ENCODE results near the gene OR2C3. TPM values are rescaled to one million over a fixed set of nuclear protein-coding genes. Genes with fewer than 3 reads are reported as not detected.
A peak's percentile ranks its signal among the peaks of the same experiment; 100 is the strongest.
"Not testable (repeated sequence)": the region's sequence is repeated elsewhere in the genome, so short reads cannot be mapped to it uniquely, and the experiment has no call there.

The OR2C3 gene
- total RNA-seq, 2 donors from 2014 or later = not detected

- Histone ChIP-seq H3K27me3 (no peaks in the 10 kb centered on the region), H3K27ac (no peak overlapping the region), H3K4me3 (no peak overlapping the region), H3K9me3 (no peaks in the 10 kb centered on the region), H3K36me3 (no peaks in the 10 kb centered on the region), H3K4me1 (no peaks in the 10 kb centered on the region)
- DNase-seq (ENCODE audit: low spot score) = no peak
- TF ChIP-seq, protein P1, sequence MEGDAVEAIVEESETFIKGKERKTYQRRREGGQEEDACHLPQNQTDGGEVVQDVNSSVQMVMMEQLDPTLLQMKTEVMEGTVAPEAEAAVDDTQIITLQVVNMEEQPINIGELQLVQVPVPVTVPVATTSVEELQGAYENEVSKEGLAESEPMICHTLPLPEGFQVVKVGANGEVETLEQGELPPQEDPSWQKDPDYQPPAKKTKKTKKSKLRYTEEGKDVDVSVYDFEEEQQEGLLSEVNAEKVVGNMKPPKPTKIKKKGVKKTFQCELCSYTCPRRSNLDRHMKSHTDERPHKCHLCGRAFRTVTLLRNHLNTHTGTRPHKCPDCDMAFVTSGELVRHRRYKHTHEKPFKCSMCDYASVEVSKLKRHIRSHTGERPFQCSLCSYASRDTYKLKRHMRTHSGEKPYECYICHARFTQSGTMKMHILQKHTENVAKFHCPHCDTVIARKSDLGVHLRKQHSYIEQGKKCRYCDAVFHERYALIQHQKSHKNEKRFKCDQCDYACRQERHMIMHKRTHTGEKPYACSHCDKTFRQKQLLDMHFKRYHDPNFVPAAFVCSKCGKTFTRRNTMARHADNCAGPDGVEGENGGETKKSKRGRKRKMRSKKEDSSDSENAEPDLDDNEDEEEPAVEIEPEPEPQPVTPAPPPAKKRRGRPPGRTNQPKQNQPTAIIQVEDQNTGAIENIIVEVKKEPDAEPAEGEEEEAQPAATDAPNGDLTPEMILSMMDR (IDR thresholded peaks at IDR 0.05) = peak in 1 of 2 donors; percentile 59
Observed at GRCh38 chr1:247487057-247487456, 49.2 kb downstream of the OR2C3 start.

DNA sequence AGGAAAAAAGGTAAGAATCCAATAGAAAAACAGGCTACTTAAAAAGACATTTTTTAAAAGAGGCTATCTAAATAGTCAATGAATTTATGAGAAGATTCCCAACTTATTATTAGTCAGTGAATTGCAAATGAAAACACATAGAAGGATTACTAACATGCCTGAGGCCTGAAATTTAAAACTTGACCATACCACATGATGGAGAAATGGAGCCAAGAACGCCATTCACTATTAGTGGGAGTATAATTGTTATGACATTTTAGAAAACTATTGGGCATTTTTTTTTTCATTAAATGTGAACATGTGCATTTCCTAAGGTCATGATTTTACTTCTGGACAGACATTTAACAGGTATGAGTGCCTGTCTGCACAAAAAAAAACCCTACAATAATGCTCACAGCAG is 53.5 kb downstream of the OR2C3 start:
- no peaks in the 10 kb centered on the region for H3K9me3 ChIP-seq
- no peak overlapping the region for H3K4me3 ChIP-seq
- no peak for DNase-seq (ENCODE audit: low spot score)
- TF ChIP-seq, protein P1 (IDR thresholded peaks at IDR 0.05) = no peak
- H3K36me3 ChIP-seq = no peaks in the 10 kb centered on the region
- H3K4me1 ChIP-seq = no peaks in the 10 kb centered on the region
- no peak overlapping the region for H3K27ac ChIP-seq
- H3K27me3 ChIP-seq = no peaks in the 10 kb centered on the region

- H3K27ac ChIP-seq; H3K4me3 ChIP-seq; DNase-seq (ENCODE audit: low spot score); H3K4me1 ChIP-seq; H3K27me3 ChIP-seq; H3K36me3 ChIP-seq: not testable (repeated sequence)
- H3K9me3 ChIP-seq = peaks cover 0 to 13% of the 10 kb centered on the region in 2 donors
Observed at GRCh38 chr1:247476328-247477058, 59.7 kb downstream of the OR2C3 start.

GRCh38 chr1:247475793-247476192 is 60.4 kb downstream of the OR2C3 start:
- TF ChIP-seq, protein P1 (IDR thresholded peaks at IDR 0.05) = no peak
- Histone ChIP-seq H3K4me1 (no peaks in the 10 kb centered on the region), H3K9me3 (peaks cover 0 to 13% of the 10 kb centered on the region in 2 donors), H3K27me3 (no peaks in the 10 kb centered on the region), H3K36me3 (no peaks in the 10 kb centered on the region), H3K27ac (no peak overlapping the region), H3K4me3 (no peak overlapping the region)
- no peak for DNase-seq (ENCODE audit: low spot score)

Other genes with a start within 250 kb of the OR2C3 start
- gene ZNF496, start 204.6 kb downstream of the OR2C3 start, total RNA-seq = 10 to 100 TPM; 19.4 to 32.6 TPM
- 1 to 10 TPM; 1.0 to 1.3 TPM for gene NLRP3, start 120.3 kb downstream of the OR2C3 start, total RNA-seq
- gene OR2B11, start 78.3 kb downstream of the OR2C3 start, total RNA-seq = not detected
- not detected for gene GCSAML, start 12.7 kb upstream of the OR2C3 start, total RNA-seq
- not detected for gene OR2G2, start 51.9 kb upstream of the OR2C3 start, total RNA-seq
- not detected for gene OR2G3, start 69.1 kb upstream of the OR2C3 start, total RNA-seq
- not detected for gene OR13G1, start 143.3 kb upstream of the OR2C3 start, total RNA-seq
- gene OR6F1, start 180.2 kb upstream of the OR2C3 start, total RNA-seq = not detected
- not detected for gene OR14K1, start 202.2 kb upstream of the OR2C3 start, total RNA-seq
- gene OR14A2, start 211.7 kb upstream of the OR2C3 start, total RNA-seq = not detected
- not detected for gene OR1C1, start 224.1 kb upstream of the OR2C3 start, total RNA-seq